Measurements from ENCODE around the gene TMED4. TPM values are rescaled to one million over a fixed set of nuclear protein-coding genes. Genes with fewer than 3 reads are reported as not detected.

Gene TMED4
- polyA plus RNA-seq, 3 donors, result 45.7 to 76.7 (median 49.0) TPM

DNA sequence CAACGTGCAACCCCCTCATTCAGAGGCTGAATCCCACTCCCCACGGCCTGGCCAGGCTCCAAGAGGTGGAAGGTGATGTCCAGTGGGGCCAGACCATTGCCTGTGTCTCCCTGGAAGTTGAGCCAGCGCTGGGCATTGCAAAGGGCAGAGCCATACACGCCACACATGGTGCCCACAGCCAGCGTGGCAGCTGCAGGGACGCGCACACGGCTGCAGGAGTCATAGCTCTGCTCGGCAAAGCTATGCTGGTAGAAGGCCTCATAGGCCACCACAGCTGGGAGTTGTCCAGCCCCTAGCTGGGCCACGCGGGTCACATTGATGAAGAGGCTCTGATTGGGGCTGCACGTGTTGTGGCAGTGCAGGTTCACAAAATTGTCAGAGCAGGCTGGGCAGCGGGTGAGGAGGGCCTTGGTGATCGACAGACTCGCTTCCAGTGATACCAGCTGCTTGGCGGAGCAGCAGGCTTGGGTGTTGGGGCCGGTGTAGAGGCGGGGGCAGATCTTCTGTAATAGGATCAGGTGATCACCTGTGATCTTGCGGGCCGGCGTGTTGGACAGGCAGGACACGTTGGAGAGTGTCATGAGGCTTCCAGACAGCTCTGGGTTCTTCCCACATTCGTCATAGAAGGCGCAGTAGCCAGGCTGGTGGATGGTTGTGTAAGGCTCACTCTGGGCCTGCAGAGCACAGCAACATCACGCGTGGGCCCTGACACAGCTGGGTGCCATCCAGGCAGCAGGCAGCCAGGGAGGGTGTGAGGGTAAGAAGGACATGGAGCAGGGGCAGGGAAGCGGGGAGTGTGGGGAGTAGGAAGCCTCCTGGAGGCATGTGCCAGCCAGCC is 42.1 kb downstream of the TMED4 start:
- no peak overlapping the region for H2AFZ ChIP-seq (ENCODE audit: insufficient read depth, low read depth, low read length, poor library complexity, severe bottlenecking)
- no peaks in the 10 kb centered on the region for H3K27me3 ChIP-seq (ENCODE audit: control insufficient read depth in 2 of 2, insufficient read depth in 2 of 2, low read length in 2 of 2)
- TF ChIP-seq, protein P1, sequence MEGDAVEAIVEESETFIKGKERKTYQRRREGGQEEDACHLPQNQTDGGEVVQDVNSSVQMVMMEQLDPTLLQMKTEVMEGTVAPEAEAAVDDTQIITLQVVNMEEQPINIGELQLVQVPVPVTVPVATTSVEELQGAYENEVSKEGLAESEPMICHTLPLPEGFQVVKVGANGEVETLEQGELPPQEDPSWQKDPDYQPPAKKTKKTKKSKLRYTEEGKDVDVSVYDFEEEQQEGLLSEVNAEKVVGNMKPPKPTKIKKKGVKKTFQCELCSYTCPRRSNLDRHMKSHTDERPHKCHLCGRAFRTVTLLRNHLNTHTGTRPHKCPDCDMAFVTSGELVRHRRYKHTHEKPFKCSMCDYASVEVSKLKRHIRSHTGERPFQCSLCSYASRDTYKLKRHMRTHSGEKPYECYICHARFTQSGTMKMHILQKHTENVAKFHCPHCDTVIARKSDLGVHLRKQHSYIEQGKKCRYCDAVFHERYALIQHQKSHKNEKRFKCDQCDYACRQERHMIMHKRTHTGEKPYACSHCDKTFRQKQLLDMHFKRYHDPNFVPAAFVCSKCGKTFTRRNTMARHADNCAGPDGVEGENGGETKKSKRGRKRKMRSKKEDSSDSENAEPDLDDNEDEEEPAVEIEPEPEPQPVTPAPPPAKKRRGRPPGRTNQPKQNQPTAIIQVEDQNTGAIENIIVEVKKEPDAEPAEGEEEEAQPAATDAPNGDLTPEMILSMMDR (IDR thresholded peaks at IDR 0.05), result no peak
- WGBS (ENCODE audit: insufficient coverage), result 96% methylated on average over 26 of the region's 27 CpGs
- no peaks in the 10 kb centered on the region for H4K20me1 ChIP-seq (ENCODE audit: insufficient read depth, low read length)
- no peak overlapping the region for H3K4me3 Mint-ChIP-seq
- no peak overlapping the region for H3K27ac ChIP-seq (ENCODE audit: low read depth in 1 of 2, low read length in 2 of 2)
- no peak overlapping the region for H3K4me2 ChIP-seq (replicated peaks; ENCODE audit: extremely low read depth, low read length, poor library complexity, severe bottlenecking)
- no peak overlapping the region for H3K4me3 ChIP-seq (replicated peaks in 1 of 3; ENCODE audit: low read depth in 2 of 3, low read length in 3 of 3)
- peaks cover 9% of the 10 kb centered on the region for H3K4me1 Mint-ChIP-seq
- H3K79me2 ChIP-seq (ENCODE audit: insufficient read depth, low read length), result no peaks in the 10 kb centered on the region
- H3K36me3 ChIP-seq (replicated peaks in 1 of 2; ENCODE audit: control insufficient read depth in 1 of 2, insufficient read depth in 2 of 2, low read length in 2 of 2), result no peaks in the 10 kb centered on the region
- H3K27ac Mint-ChIP-seq, result peak overlapping the region in 2 of 7 donors; percentile 21 to 61
- no peak for DNase-seq
- no peak overlapping the region for H3K9ac ChIP-seq (ENCODE audit: insufficient read depth, low read length, poor library complexity, severe bottlenecking)
- H3K4me1 ChIP-seq (ENCODE audit: control insufficient read depth in 1 of 2, insufficient read depth in 2 of 2, low read length in 2 of 2), result peaks cover 7 to 11% of the 10 kb centered on the region in 2 donors
- H3K36me3 Mint-ChIP-seq, result no peaks in the 10 kb centered on the region
- no peaks in the 10 kb centered on the region for H3K9me3 Mint-ChIP-seq
- peaks cover 2 to 12% (median 2%) of the 10 kb centered on the region in 3 donors for H3K27me3 Mint-ChIP-seq (ENCODE audit: low read depth in 3 of 3)
- intact Hi-C loops (cut with micrococcal nuclease), result no loop called here
- no peaks in the 10 kb centered on the region for H3K9me3 ChIP-seq (replicated peaks in 1 of 2; ENCODE audit: control insufficient read depth in 1 of 2, insufficient read depth in 1 of 2, low read length in 2 of 2)

DNA sequence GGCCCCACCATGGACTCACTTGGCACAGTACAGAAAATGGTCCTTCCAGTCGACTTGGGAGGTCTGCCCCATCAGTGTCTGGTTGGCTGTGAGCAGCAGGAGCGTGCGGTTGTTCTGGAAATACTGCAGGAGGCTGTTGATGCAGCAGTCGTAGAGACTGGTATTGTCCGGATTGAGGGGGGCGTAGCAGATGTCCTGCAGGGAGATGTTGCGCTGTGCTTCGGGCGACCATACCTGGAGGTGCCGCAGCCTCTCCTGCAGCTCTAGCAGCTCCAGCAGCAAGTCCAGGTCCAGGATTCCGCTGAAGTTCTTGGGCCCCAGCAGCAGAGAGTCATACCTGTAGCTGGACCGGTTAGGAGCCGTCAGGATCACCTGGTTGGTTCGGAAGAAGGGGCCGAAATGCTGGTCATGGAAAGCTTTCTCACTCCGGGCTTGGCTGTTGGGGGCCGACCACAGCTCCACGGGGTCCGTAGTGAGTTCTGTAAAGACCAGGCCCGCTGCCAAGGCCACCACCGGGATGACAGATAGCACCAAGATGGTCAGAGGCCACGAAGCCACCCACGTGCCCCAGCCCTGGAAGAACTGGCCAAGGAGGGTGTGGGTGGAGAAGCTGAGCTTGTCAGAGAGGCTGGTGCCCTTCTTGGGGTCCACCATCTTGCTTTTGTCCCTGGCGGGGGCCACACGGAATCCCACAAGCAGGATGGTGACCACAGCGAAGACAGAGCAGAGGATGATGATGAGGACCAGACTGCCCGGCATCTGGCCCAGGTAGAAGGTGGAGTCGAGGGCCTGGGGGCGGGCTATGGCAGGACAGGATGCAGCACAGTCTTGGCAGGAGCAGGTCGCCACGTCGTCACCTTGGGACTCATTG is 43.0 kb downstream of the TMED4 start:
- Histone ChIP-seq H3K79me2 (ENCODE audit: insufficient read depth, low read length) (no peaks in the 10 kb centered on the region), H2AFZ (ENCODE audit: insufficient read depth, low read depth, low read length, poor library complexity, severe bottlenecking) (no peak overlapping the region), H3K4me3 (replicated peaks in 1 of 3; ENCODE audit: low read depth in 2 of 3, low read length in 3 of 3) (no peak overlapping the region), H3K27ac (ENCODE audit: low read depth in 1 of 2, low read length in 2 of 2) (no peak overlapping the region), H3K27me3 (ENCODE audit: control insufficient read depth in 2 of 2, insufficient read depth in 2 of 2, low read length in 2 of 2) (no peaks in the 10 kb centered on the region), H3K9me3 (replicated peaks in 1 of 2; ENCODE audit: control insufficient read depth in 1 of 2, insufficient read depth in 1 of 2, low read length in 2 of 2) (no peaks in the 10 kb centered on the region), H3K9ac (ENCODE audit: insufficient read depth, low read length, poor library complexity, severe bottlenecking) (no peak overlapping the region), H3K4me1 (ENCODE audit: control insufficient read depth in 1 of 2, insufficient read depth in 2 of 2, low read length in 2 of 2) (peaks cover 7 to 11% of the 10 kb centered on the region in 2 donors), H3K4me2 (replicated peaks; ENCODE audit: extremely low read depth, low read length, poor library complexity, severe bottlenecking) (no peak overlapping the region), H4K20me1 (ENCODE audit: insufficient read depth, low read length) (no peaks in the 10 kb centered on the region), H3K36me3 (replicated peaks in 1 of 2; ENCODE audit: control insufficient read depth in 1 of 2, insufficient read depth in 2 of 2, low read length in 2 of 2) (no peaks in the 10 kb centered on the region)
- peaks cover 9% of the 10 kb centered on the region for H3K4me1 Mint-ChIP-seq
- peaks cover 0 to 9% (median 2%) of the 10 kb centered on the region in 3 donors for H3K27me3 Mint-ChIP-seq (ENCODE audit: low read depth in 3 of 3)
- no peaks in the 10 kb centered on the region for H3K36me3 Mint-ChIP-seq
- H3K4me3 Mint-ChIP-seq, result no peak overlapping the region
- H3K9me3 Mint-ChIP-seq, result no peaks in the 10 kb centered on the region
- TF ChIP-seq, protein P1 (IDR thresholded peaks at IDR 0.05), result no peak
- H3K27ac Mint-ChIP-seq, result peak overlapping the region in 1 of 7 donors; percentile 15
- WGBS (ENCODE audit: insufficient coverage), result 94% methylated on average over 31 of the region's 32 CpGs
- intact Hi-C loops (cut with micrococcal nuclease), result no loop called here
- no peak for DNase-seq

Measured in CD14-positive monocyte (primary cell).